ENCODE data around the gene ATP5MC2. TPM values are rescaled to one million over a fixed set of nuclear protein-coding genes. Genes with fewer than 3 reads are reported as not detected.

The ATP5MC2 gene
- total RNA-seq, 1 experiment from 2014 or later: 173 TPM

GRCh38 chr12:53674977-53675700, 744 bp downstream of the ATP5MC2 start:
- peak overlapping the region; percentile 92 for H3K4me3 Mint-ChIP-seq (ENCODE audit: low read depth, unreplicated experiment)
- BruUV-seq (replicated peaks): TSS peak; percentile 62
- no peak for TF ChIP-seq CTCF (IDR thresholded peaks at IDR 0.05; ENCODE audit: unreplicated experiment)
- H3K27ac Mint-ChIP-seq (ENCODE audit: unreplicated experiment): peak overlapping the region; percentile 96
- CTCF ChIA-PET: interaction anchor here (1.0 to 2.3 kb wide), 4 partner anchors 49 to 137 kb away, joined by 3 to 23 read pairs (median 4); partner anchors contain the start of gene ATF7
- peaks cover 16% of the 10 kb centered on the region for H3K36me3 Mint-ChIP-seq (ENCODE audit: insufficient read depth, unreplicated experiment)
- no peaks in the 10 kb centered on the region for H3K4me1 Mint-ChIP-seq (ENCODE audit: low read depth, unreplicated experiment)
- intact Hi-C loops (cut with micrococcal nuclease; ENCODE audit: unreplicated experiment): loop anchor here (10.0 kb wide), 1 partner anchor 50 kb away; the partner anchor contains the start of gene ATF7
- peaks cover 34% of the 10 kb centered on the region for H3K27me3 Mint-ChIP-seq (ENCODE audit: unreplicated experiment)
- DNase-seq: no peak
- no peaks in the 10 kb centered on the region for H3K9me3 Mint-ChIP-seq (ENCODE audit: low read depth, unreplicated experiment)

GRCh38 chr12:53670971-53671370, 4.9 kb downstream of the ATP5MC2 start:
- BruUV-seq (replicated peaks): no TSS peak
- no peak for TF ChIP-seq CTCF (IDR thresholded peaks at IDR 0.05; ENCODE audit: unreplicated experiment)
- Mint-ChIP-seq H3K4me1 (ENCODE audit: low read depth, unreplicated experiment) (no peaks in the 10 kb centered on the region), H3K27me3 (ENCODE audit: unreplicated experiment) (no peaks in the 10 kb centered on the region), H3K36me3 (ENCODE audit: insufficient read depth, unreplicated experiment) (peaks cover 34% of the 10 kb centered on the region), H3K27ac (ENCODE audit: unreplicated experiment) (no peak overlapping the region), H3K4me3 (ENCODE audit: low read depth, unreplicated experiment) (no peak overlapping the region), H3K9me3 (ENCODE audit: low read depth, unreplicated experiment) (no peaks in the 10 kb centered on the region)
- DNase-seq: no peak
- CTCF ChIA-PET: no interaction called here
- intact Hi-C loops (cut with micrococcal nuclease; ENCODE audit: unreplicated experiment): loop anchor here (10.0 kb wide), 1 partner anchor 46 kb away; the partner anchor contains the start of gene ATF7

GRCh38 chr12:53670308-53670707, 5.6 kb downstream of the ATP5MC2 start:
- DNase-seq: no peak
- Mint-ChIP-seq H3K4me1 (ENCODE audit: low read depth, unreplicated experiment) (no peaks in the 10 kb centered on the region), H3K36me3 (ENCODE audit: insufficient read depth, unreplicated experiment) (peaks cover 27% of the 10 kb centered on the region), H3K4me3 (ENCODE audit: low read depth, unreplicated experiment) (no peak overlapping the region), H3K9me3 (ENCODE audit: low read depth, unreplicated experiment) (no peaks in the 10 kb centered on the region), H3K27me3 (ENCODE audit: unreplicated experiment) (no peaks in the 10 kb centered on the region), H3K27ac (ENCODE audit: unreplicated experiment) (no peak overlapping the region)
- intact Hi-C loops (cut with micrococcal nuclease; ENCODE audit: unreplicated experiment): loop anchor here (10.0 kb wide), 1 partner anchor 46 kb away; the partner anchor contains the start of gene ATF7
- no TSS peak for BruUV-seq (replicated peaks)
- no peak for TF ChIP-seq CTCF (IDR thresholded peaks at IDR 0.05; ENCODE audit: unreplicated experiment)
- CTCF ChIA-PET: interaction anchor here (0.6 kb wide), 1 partner anchor 24 kb away, joined by 3 read pairs; no protein-coding TSS in a partner anchor

- Mint-ChIP-seq H3K27me3 (ENCODE audit: unreplicated experiment) (no peaks in the 10 kb centered on the region), H3K9me3 (ENCODE audit: low read depth, unreplicated experiment) (no peaks in the 10 kb centered on the region), H3K27ac (ENCODE audit: unreplicated experiment) (no peak overlapping the region), H3K36me3 (ENCODE audit: insufficient read depth, unreplicated experiment) (peaks cover 37% of the 10 kb centered on the region), H3K4me3 (ENCODE audit: low read depth, unreplicated experiment) (no peak overlapping the region), H3K4me1 (ENCODE audit: low read depth, unreplicated experiment) (no peaks in the 10 kb centered on the region)
- intact Hi-C loops (cut with micrococcal nuclease; ENCODE audit: unreplicated experiment): no loop called here
- DNase-seq: no peak
- BruUV-seq (replicated peaks): no TSS peak
- CTCF ChIA-PET: no interaction called here
- TF ChIP-seq CTCF (IDR thresholded peaks at IDR 0.05; ENCODE audit: unreplicated experiment): no peak
These were observed 8.8 kb downstream of the ATP5MC2 start for GRCh38 chr12:53667080-53667479.

Data from Calu3 (cell line).